Skeletal muscle tissue (tissue), 5 donors: ENCODE measurements around the gene ZFYVE19. TPM values are rescaled to one million over a fixed set of nuclear protein-coding genes. Genes with fewer than 3 reads are reported as not detected.
A peak's percentile ranks its signal among the peaks of the same experiment; 100 is the strongest.
"Not testable (repeated sequence)": the region's sequence is repeated elsewhere in the genome, so short reads cannot be mapped to it uniquely, and the experiment has no call there.

Experiments
- H3K27ac ChIP-seq: one replicate; pipeline ENCODE4 v1.7.0; 2013; ENCODE audit warnings: mild to moderate bottlenecking, low read depth, low read length, inconsistent platforms
- H3K27me3 ChIP-seq, 3 donors: one replicate each; pipeline ENCODE4 v1.7.0; 2013; ENCODE audit warnings: low read length in 3 of 3; ENCODE audit not compliant: control insufficient read depth in 3 of 3, insufficient read depth in 3 of 3
- H3K36me3 ChIP-seq, 3 donors: one replicate each; pipeline ENCODE4 v1.7.0; 2013; ENCODE audit warnings: low read length in 3 of 3; ENCODE audit not compliant: control insufficient read depth in 3 of 3, insufficient read depth in 3 of 3
- H3K4me1 ChIP-seq, 3 donors: one replicate each; pipeline ENCODE4 v1.7.0; 2013; ENCODE audit warnings: low read length in 3 of 3, mild to moderate bottlenecking in 3 of 3; ENCODE audit not compliant: control insufficient read depth in 3 of 3, insufficient read depth in 3 of 3
- H3K4me3 ChIP-seq, 3 donors: one replicate each; pipeline ENCODE4 v1.7.0; 2013; ENCODE audit warnings: low read length in 3 of 3
- H3K9ac ChIP-seq, 3 donors: one replicate each; pipeline ENCODE4 v1.7.0; 2013; ENCODE audit warnings: low read length in 3 of 3, mild to moderate bottlenecking in 3 of 3, moderate library complexity in 2 of 3, low read depth in 1 of 3
- H3K9me3 ChIP-seq, 3 donors: one replicate each; pipeline ENCODE4 v1.7.0; 2013; ENCODE audit warnings: low read length in 3 of 3; ENCODE audit not compliant: control insufficient read depth in 3 of 3
- small RNA-seq: library from RNA; depleted of rRNA; stranded (forward); fragments of <200 nt; gene quantifications from one replicate; pipeline ENCODE3, GENCODE V24; 2014
- total RNA-seq: library from RNA; depleted of rRNA; stranded (reverse); fragments of >200 nt; gene quantifications from one replicate; pipeline ENCODE4 v1.2.3, GENCODE V29; 2014
- donor health status: Osteomylitis.

Gene ZFYVE19
- total RNA-seq, 1 donor from 2014 or later: 19.8 TPM

DNA sequence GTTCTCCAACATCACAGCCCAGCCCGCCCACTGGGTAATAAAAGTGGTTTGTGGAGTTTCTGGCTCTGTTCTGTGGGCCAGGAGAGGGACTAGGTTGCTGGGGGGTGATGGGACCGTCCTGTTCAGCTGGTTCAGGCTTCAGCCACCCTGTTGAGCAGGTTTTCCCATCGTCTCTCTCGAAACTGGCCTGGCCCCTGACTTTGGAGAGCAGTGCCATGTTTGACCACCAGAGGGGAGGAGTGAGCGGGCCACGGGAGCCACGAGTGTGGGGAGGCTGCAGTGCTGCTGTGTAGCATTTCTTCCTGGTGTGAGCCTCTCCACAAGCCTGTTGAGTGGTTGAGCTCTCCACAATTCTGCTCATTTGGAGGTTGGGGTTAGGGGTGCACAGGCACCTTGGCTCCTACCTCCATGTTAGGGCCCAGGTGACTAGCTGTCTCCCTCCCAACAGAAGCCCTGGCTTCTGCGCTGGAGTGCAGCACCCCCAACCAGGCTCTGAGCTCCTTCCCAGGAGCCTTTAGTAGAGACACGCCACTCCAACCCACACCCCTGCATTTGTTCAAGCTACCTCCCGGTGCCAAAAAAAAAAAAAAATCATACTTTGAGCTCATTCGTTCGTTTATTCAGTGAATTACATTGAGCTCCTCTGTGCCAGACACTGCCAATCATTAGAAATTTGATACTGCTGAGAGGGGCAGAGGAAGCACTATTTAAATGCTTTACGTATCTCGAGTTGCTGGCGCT lies 50.9 kb downstream of the ZFYVE19 start:
- H3K9ac ChIP-seq: peak overlapping the region in 1 of 3 donors; percentile 33
- H3K4me1 ChIP-seq: peaks cover 0 to 7% (median 5%) of the 10 kb centered on the region in 3 donors
- no peak overlapping the region for H3K27ac ChIP-seq
- no peaks in the 10 kb centered on the region for H3K36me3 ChIP-seq
- H3K27me3 ChIP-seq: peaks cover 11 to 15% (median 14%) of the 10 kb centered on the region in 3 donors
- no peak overlapping the region for H3K4me3 ChIP-seq
- no peaks in the 10 kb centered on the region for H3K9me3 ChIP-seq

DNA sequence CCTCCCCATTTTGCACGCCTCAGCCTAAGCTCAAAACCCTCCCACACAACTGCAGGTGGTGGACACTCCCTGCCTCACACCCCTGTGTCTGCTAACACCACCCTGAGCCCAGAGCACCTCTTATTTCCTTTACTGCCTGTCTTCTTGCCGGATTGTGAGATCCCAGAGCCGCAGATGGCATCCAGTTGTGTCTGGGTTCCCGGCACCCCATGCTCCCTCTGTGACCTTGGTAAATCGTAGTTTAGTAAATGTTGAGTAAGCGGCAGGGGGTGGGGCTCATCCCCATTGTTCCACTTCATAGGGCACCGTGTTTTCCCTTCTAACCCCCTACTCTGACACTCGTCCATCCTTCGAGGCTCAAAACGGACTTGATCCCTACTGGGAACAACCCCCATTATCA lies 51.8 kb downstream of the ZFYVE19 start:
- Histone ChIP-seq H3K36me3 (no peaks in the 10 kb centered on the region), H3K9ac (no peak overlapping the region), H3K4me3 (no peak overlapping the region), H3K27ac (no peak overlapping the region), H3K9me3 (no peaks in the 10 kb centered on the region), H3K4me1 (peaks cover 0 to 7% (median 5%) of the 10 kb centered on the region in 3 donors), H3K27me3 (peaks cover 14 to 19% (median 16%) of the 10 kb centered on the region in 3 donors)

DNA sequence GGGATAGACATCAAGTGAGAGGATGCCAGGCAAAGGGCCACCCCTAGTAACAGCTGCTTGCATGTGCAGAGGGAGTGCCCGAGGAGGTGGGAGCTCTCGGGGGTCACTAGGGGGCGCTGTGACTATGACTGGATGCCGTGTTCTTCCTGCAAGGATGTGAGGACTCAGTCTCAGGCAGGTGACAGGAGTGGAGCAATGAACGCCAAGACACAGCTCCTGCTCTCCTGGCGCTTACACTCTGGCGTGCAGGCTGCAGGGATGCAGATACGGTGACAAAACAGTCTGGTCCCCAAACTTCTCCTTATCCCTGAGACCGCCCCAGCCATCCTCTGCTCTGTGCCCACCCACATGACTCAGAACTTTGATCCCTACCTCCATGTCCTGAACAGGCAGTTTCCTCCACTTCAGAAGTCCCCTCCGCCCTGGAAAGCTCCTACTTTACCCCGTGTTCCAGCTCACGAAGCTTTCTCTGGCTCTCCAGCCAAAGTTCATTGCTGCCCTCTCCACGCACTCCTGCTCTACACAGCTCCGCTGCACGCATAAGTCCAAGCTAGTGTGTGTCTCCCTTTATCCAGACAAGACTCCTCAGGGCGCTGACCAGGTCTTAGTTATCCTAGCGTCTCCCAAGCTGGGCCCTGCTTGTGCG lies 52.4 kb downstream of the ZFYVE19 start:
- no peak overlapping the region for H3K27ac ChIP-seq
- no peak overlapping the region for H3K4me3 ChIP-seq
- H3K9me3 ChIP-seq: no peaks in the 10 kb centered on the region
- no peak overlapping the region for H3K9ac ChIP-seq
- no peaks in the 10 kb centered on the region for H3K36me3 ChIP-seq
- H3K4me1 ChIP-seq: peaks cover 0 to 7% (median 5%) of the 10 kb centered on the region in 3 donors
- peaks cover 19 to 22% (median 22%) of the 10 kb centered on the region in 3 donors for H3K27me3 ChIP-seq

DNA sequence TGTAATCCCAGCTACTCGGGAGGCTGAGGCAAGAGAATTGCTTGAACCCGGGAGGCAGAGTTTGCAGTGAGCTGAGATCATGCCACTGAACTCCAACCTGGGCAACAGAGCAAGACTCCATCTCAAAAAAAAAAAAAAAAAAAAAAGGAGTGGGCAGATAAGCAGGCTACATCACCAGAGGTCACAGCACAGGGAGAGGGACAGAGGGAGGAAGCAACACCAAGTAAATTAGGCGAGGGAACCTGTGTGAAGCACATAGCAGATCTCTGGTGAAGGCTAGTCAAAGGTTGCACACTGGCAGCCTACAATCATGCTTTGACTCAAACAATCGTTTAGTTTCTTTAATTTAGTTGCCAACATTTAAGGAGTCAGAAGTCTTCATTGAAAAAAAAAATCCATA lies 54.3 kb downstream of the ZFYVE19 start:
- not testable (repeated sequence) for H3K4me1 ChIP-seq, H3K9me3 ChIP-seq, H3K9ac ChIP-seq, H3K4me3 ChIP-seq, H3K27ac ChIP-seq, H3K36me3 ChIP-seq
- H3K27me3 ChIP-seq: peaks cover 23 to 30% (median 24%) of the 10 kb centered on the region in 3 donors

DNA sequence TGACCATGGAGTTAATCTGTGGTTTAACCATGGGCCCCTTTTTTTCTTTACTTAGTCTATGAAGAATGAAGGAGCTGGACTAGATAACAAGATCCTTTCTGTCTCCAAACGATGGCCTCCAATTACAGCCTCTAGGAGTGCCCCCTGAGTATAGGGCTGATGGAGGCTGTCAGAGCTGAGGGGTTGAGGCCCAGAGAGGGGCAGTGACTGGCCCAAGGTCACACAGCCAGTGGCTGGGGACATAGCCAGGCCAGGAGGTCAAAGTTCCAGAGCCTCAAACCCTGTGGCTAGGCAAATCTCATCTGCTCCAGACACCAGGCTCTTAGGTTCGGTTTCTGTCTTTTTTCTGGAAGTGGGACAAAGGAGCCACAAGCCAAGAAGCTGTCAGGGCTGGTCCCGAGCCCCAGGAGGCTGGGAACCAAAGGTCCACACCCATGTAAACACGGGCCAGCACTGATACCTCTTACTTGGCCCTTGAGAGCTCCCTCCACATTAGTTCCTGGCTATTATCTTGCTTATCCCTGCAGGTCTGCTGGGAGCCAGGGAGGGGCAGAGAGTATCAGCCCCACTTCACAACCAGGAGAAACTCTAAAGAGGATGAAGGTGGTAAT lies 56.9 kb downstream of the ZFYVE19 start:
- no peak overlapping the region for H3K27ac ChIP-seq

More for the DNA sequence above, 56.9 kb downstream of the ZFYVE19 start:
- no peaks in the 10 kb centered on the region for H3K4me1 ChIP-seq
- no peaks in the 10 kb centered on the region for H3K9me3 ChIP-seq
- no peak overlapping the region for H3K4me3 ChIP-seq
- peaks cover 18 to 26% (median 20%) of the 10 kb centered on the region in 3 donors for H3K27me3 ChIP-seq
- H3K36me3 ChIP-seq: no peaks in the 10 kb centered on the region
- no peak overlapping the region for H3K9ac ChIP-seq

Small RNAs within 50 kb of the gene (small RNA-seq; reads per million reads assigned to genes)
- gene SUMO2P15: not detected

Other genes starting within 250 kb of the ZFYVE19 start
- 11.0 TPM for gene CCDC32, start 242.0 kb upstream of the ZFYVE19 start, total RNA-seq
- 10.4 TPM for gene RPUSD2, start 237.8 kb upstream of the ZFYVE19 start, total RNA-seq
- gene KNL1, start 212.8 kb upstream of the ZFYVE19 start, total RNA-seq: 6.3 TPM
- gene RAD51, start 111.9 kb upstream of the ZFYVE19 start, total RNA-seq: 1.6 TPM
- gene RMDN3, start 51.8 kb upstream of the ZFYVE19 start, total RNA-seq: 14.6 TPM
- gene GCHFR, start 43.0 kb upstream of the ZFYVE19 start, total RNA-seq: 1.6 TPM
- gene C15orf62, start 37.1 kb upstream of the ZFYVE19 start, total RNA-seq: not detected
- gene DNAJC17, start 384 bp downstream of the ZFYVE19 start, total RNA-seq: 10.4 TPM
- not detected for gene PPP1R14D, start 21.6 kb downstream of the ZFYVE19 start, total RNA-seq
- under 0.01 TPM for gene SPINT1, start 37.0 kb downstream of the ZFYVE19 start, total RNA-seq
- 1.0 TPM for gene RHOV, start 67.1 kb downstream of the ZFYVE19 start, total RNA-seq
- gene VPS18, start 87.4 kb downstream of the ZFYVE19 start, total RNA-seq: 20.9 TPM
- 11.5 TPM for gene DLL4, start 122.3 kb downstream of the ZFYVE19 start, total RNA-seq
- 0.52 TPM for gene CHAC1, start 146.4 kb downstream of the ZFYVE19 start, total RNA-seq